ENCODE results near the gene MAP4. TPM values are rescaled to one million over a fixed set of nuclear protein-coding genes. Genes with fewer than 3 reads are reported as not detected.

The MAP4 gene
- total RNA-seq, 2 donors from 2014 or later = 70.6 to 101 TPM

GRCh38 chr3:47884603-47885002 lies 131.6 kb downstream of the MAP4 start:
- ATAC-seq (no peak), DNase-seq (no peak)
- TF ChIP-seq CTCF (IDR thresholded peaks at IDR 0.05) (no peak), POLR2A (IDR thresholded peaks at IDR 0.05) (no peak)
- H3K4me1 ChIP-seq = peaks cover 6% of the 10 kb centered on the region
- H3K9me3 ChIP-seq = no peaks in the 10 kb centered on the region
- 69% methylated on average over 3 of the region's 3 CpGs; no CpG with 5 or more reads in 1 of the 2 donors for WGBS, 2 donors
- H3K27me3 ChIP-seq = no peaks in the 10 kb centered on the region
- H3K4me3 ChIP-seq = no peak overlapping the region
- intact Hi-C loops (cut with DNase I) = no loop called here
- no peak overlapping the region for H3K27ac ChIP-seq
- no peaks in the 10 kb centered on the region for H3K36me3 ChIP-seq (replicated peaks in 1 of 2; ENCODE audit: insufficient read depth in 1 of 2, low read depth in 2 of 2)

DNA sequence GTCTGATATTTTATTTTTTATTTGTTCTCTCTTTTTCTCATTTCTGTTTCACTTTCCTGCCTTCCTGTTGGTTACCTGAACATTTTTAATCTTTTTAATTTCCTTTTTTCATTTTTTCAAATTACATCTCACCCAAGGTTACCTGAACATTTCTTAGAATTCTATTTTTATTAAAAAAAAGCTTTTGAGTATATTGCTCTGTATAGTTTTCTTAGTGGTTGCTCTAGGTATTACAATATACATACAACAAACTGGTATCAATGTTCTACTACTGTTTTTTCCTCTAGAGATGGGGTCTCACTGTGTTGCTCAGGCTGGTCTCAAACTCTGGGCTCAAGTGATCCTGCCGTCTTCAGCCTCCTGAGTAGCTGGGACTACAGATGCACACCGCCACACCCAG lies 133.9 kb downstream of the MAP4 start:
- H3K27me3 ChIP-seq = no peaks in the 10 kb centered on the region
- no peak overlapping the region for H3K4me3 ChIP-seq
- H3K9me3 ChIP-seq = no peaks in the 10 kb centered on the region
- H3K4me1 ChIP-seq = peaks cover 13% of the 10 kb centered on the region
- no peak for DNase-seq
- TF ChIP-seq POLR2A (IDR thresholded peaks at IDR 0.05) (no peak), CTCF (IDR thresholded peaks at IDR 0.05) (peak in 4 of 7 experiments; percentile 7 to 28 (median 11))
- no peaks in the 10 kb centered on the region for H3K36me3 ChIP-seq (replicated peaks in 1 of 2; ENCODE audit: insufficient read depth in 1 of 2, low read depth in 2 of 2)
- ATAC-seq = no peak
- intact Hi-C loops (cut with DNase I) = no loop called here
- WGBS, 2 donors = 95 to 96% methylated on average over 2 of the region's 2 CpGs
- no peak overlapping the region for H3K27ac ChIP-seq

DNA sequence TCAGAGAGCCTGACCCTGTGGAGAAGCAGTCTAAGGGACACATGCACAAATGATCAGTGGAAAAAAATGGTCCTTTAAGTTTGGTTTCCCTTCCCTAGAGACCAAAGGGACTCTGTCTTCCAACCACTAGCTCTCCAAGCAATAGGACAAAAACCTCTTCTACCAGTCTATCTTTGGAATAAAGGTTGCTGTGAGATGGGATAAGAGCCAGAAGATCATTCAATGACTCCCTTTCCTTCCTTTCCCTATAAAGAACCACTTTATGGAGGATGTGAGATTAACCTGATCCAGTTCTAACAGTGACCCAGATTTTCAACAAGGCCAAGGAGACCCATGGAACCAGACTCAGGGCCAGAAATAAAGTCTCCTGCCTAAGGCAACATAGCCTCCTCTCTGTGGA lies 138.5 kb downstream of the MAP4 start:
- no peak for TF ChIP-seq POLR2A (IDR thresholded peaks at IDR 0.05)
- TF ChIP-seq CTCF (IDR thresholded peaks at IDR 0.05) = no peak
- H3K27me3 ChIP-seq = no peaks in the 10 kb centered on the region
- no peak overlapping the region for H3K27ac ChIP-seq
- intact Hi-C loops (cut with DNase I) = no loop called here
- H3K9me3 ChIP-seq = no peaks in the 10 kb centered on the region
- H3K4me3 ChIP-seq = no peak overlapping the region
- DNase-seq (no peak), ATAC-seq (no peak)
- no peaks in the 10 kb centered on the region for H3K36me3 ChIP-seq (replicated peaks in 1 of 2; ENCODE audit: insufficient read depth in 1 of 2, low read depth in 2 of 2)
- peaks cover 16% of the 10 kb centered on the region for H3K4me1 ChIP-seq

GRCh38 chr3:47877290-47877689 lies 138.9 kb downstream of the MAP4 start:
- H3K36me3 ChIP-seq (replicated peaks in 1 of 2; ENCODE audit: insufficient read depth in 1 of 2, low read depth in 2 of 2) = peaks cover 0 to 3% of the 10 kb centered on the region in 2 donors
- intact Hi-C loops (cut with DNase I) = no loop called here
- WGBS, 2 donors = 82 to 88% methylated on average over 3 of the region's 3 CpGs

More at GRCh38 chr3:47877290-47877689, 138.9 kb downstream of the MAP4 start:
- TF ChIP-seq POLR2A (IDR thresholded peaks at IDR 0.05) (no peak), CTCF (IDR thresholded peaks at IDR 0.05) (no peak)
- Histone ChIP-seq H3K4me1 (peaks cover 16% of the 10 kb centered on the region), H3K27me3 (no peaks in the 10 kb centered on the region), H3K27ac (no peak overlapping the region), H3K9me3 (no peaks in the 10 kb centered on the region), H3K4me3 (no peak overlapping the region)
- DNase-seq (no peak), ATAC-seq (no peak)

Data from body of pancreas (tissue), 4 donors.